Mesenchymal stem cell (in vitro differentiated cells and primary cell): ENCODE results near the gene AFAP1.

Experiments used
- DNase-seq: peaks from one replicate; pipeline ENCODE4 v3.0.0-alpha.2; 2013
- H2AFZ ChIP-seq: one replicate; pipeline ENCODE4 v1.6.1; 2013; ENCODE audit warnings: low read depth, mild to moderate bottlenecking, control low read depth, inconsistent platforms, low read length, moderate library complexity
- H2AK5ac ChIP-seq: 2 replicates; pipeline ENCODE4 v1.6.1; 2013; ENCODE audit warnings: low read length, moderate library complexity, mild to moderate bottlenecking, inconsistent platforms; ENCODE audit not compliant: severe bottlenecking
- H2BK120ac ChIP-seq: one replicate; pipeline ENCODE4 v1.6.1; 2013; ENCODE audit warnings: low read depth, mild to moderate bottlenecking, inconsistent platforms, low read length, moderate library complexity
- H2BK12ac ChIP-seq, 2 experiments: one replicate each; pipeline ENCODE4 v1.6.1; 2013; ENCODE audit warnings: inconsistent platforms in 2 of 2, low read length in 2 of 2, mild to moderate bottlenecking in 2 of 2, moderate library complexity in 2 of 2, control low read depth in 1 of 2
- H2BK15ac ChIP-seq: one replicate; pipeline ENCODE4 v1.6.1; 2013; ENCODE audit warnings: mild to moderate bottlenecking, low read depth, inconsistent platforms; ENCODE audit not compliant: poor library complexity, severe bottlenecking
- H2BK5ac ChIP-seq: 2 replicates; pipeline ENCODE4 v1.6.1; 2013; ENCODE audit warnings: low read depth, mild to moderate bottlenecking, low read length, control low read depth, inconsistent platforms; ENCODE audit not compliant: poor library complexity, severe bottlenecking
- H3K14ac ChIP-seq, 2 experiments: one replicate each; pipeline ENCODE4 v1.6.1; 2013; ENCODE audit warnings: inconsistent platforms in 2 of 2, low read length in 2 of 2, control low read depth in 1 of 2, mild to moderate bottlenecking in 1 of 2, moderate library complexity in 1 of 2
- H3K18ac ChIP-seq, 2 experiments: one replicate each; pipeline ENCODE4 v1.6.1; 2013; ENCODE audit warnings: inconsistent platforms in 2 of 2, low read length in 2 of 2, control low read depth in 1 of 2, low read depth in 1 of 2, mild to moderate bottlenecking in 1 of 2
- H3K23ac ChIP-seq, 2 experiments: one replicate each; pipeline ENCODE4 v1.6.1; 2013; ENCODE audit warnings: inconsistent platforms in 2 of 2, low read length in 2 of 2, mild to moderate bottlenecking in 2 of 2, moderate library complexity in 2 of 2, control low read depth in 1 of 2
- H3K27ac ChIP-seq: 2 replicates; pipeline ENCODE4 v1.5.1; 2013; ENCODE audit warnings: mild to moderate bottlenecking, moderate library complexity, low read length, control low read depth, inconsistent platforms; ENCODE audit not compliant: poor library complexity, severe bottlenecking
- H3K27me3 ChIP-seq, 2 experiments: 2 replicates each; pipeline versions ENCODE4 v1.6.1 to v1.7.0; 2013; ENCODE audit warnings: low read length in 2 of 2, mild to moderate bottlenecking in 2 of 2, moderate library complexity in 2 of 2, control low read depth in 1 of 2, inconsistent platforms in 1 of 2; ENCODE audit not compliant: control insufficient read depth in 1 of 2, insufficient read depth in 1 of 2
- H3K36me3 ChIP-seq, 2 experiments: 2 replicates each; pipeline versions ENCODE4 v1.6.1 to v1.7.0; 2013; ENCODE audit warnings: low read length in 2 of 2, control low read depth in 1 of 2, inconsistent platforms in 1 of 2, low read depth in 1 of 2, mild to moderate bottlenecking in 1 of 2; ENCODE audit not compliant: insufficient read depth in 2 of 2, control insufficient read depth in 1 of 2
- H3K4ac ChIP-seq, 2 experiments: one replicate each; pipeline ENCODE4 v1.6.1; 2013; ENCODE audit warnings: inconsistent platforms in 2 of 2, low read length in 2 of 2, mild to moderate bottlenecking in 2 of 2, moderate library complexity in 2 of 2, control low read depth in 1 of 2, low read depth in 1 of 2
- H3K4me1 ChIP-seq: 2 replicates; pipeline ENCODE4 v1.6.1; 2013; ENCODE audit warnings: low read depth, low read length, control low read depth; ENCODE audit not compliant: control insufficient read depth, insufficient read depth
- H3K4me2 ChIP-seq: 2 replicates; pipeline ENCODE4 v1.6.1; 2013; ENCODE audit warnings: low read length, mild to moderate bottlenecking, inconsistent platforms; ENCODE audit not compliant: poor library complexity, severe bottlenecking
- H3K4me3 ChIP-seq, 2 experiments: 2 replicates each; pipeline versions ENCODE4 v1.5.1 to v1.7.0; 2013; ENCODE audit warnings: low read length in 2 of 2, mild to moderate bottlenecking in 2 of 2, control low read depth in 1 of 2, low read depth in 1 of 2; ENCODE audit not compliant: insufficient read depth in 1 of 2
- H3K79me1 ChIP-seq: replicated peaks from 2 replicates; pipeline ENCODE4 v1.6.1; 2013; ENCODE audit warnings: mild to moderate bottlenecking, control low read depth, low read length, inconsistent platforms; ENCODE audit not compliant: poor library complexity, severe bottlenecking
- H3K9ac ChIP-seq: 2 replicates; pipeline ENCODE4 v1.7.0; 2013; ENCODE audit warnings: mild to moderate bottlenecking, low read length, moderate library complexity
- H3K9me3 ChIP-seq: 2 replicates; pipeline ENCODE4 v1.7.0; 2013; ENCODE audit warnings: mild to moderate bottlenecking, low read length; ENCODE audit not compliant: control insufficient read depth
- H4K8ac ChIP-seq: one replicate; pipeline ENCODE4 v1.6.1; 2013; ENCODE audit warnings: inconsistent platforms, mild to moderate bottlenecking, low read length, moderate library complexity
- H4K91ac ChIP-seq: one replicate; pipeline ENCODE4 v1.6.1; 2013; ENCODE audit warnings: mild to moderate bottlenecking, low read length, inconsistent platforms
- WGBS: methylation state at CpG from one replicate; pipeline ENCODE4 v1.1.7; 2013; ENCODE audit warnings: mixed read lengths; 5-methylcytosine and 5-hydroxymethylcytosine counted together

Gene AFAP1

DNA sequence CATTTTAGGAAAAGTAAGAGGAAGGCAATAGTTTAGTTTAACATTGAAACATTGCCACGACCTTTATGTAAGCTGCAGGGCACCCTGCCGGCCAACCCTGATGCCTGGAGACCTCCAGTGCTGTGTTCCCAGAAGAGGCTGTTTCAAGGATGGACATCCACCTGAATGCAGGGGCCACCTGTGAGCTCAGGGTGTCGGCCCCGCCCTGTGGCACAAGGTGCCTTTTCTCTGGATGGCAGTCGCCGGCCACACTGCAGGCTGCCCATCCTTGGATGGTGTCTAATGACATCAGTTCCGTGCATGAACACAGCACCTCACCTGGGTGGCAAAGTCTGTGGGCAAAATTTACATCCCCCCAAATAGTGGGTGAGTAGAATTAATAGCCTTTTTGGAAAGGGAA lies 180.0 kb downstream of the AFAP1 start:
- no peak for DNase-seq
- WGBS = 98% methylated on average over 7 of the region's 7 CpGs

DNA sequence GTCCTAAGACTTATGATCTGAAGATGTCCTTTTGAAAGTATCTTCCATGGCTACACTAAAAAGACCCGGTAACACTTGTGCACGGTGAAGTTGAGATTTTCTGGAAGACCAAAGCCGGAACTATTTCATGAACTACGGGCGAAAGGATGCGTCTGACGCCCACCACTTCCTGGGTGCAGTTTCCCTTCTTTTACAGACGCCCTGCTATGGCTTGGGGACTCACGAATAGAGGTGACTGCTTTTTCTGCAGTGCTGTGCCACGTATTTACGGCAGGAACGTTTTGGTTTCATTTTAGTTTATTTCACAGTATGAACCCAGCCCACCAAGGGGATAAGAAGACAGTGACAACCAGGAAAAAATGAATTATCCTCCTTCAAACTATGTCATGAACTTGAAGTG lies 180.4 kb downstream of the AFAP1 start:
- peaks cover 30% of the 10 kb centered on the region for H3K79me1 ChIP-seq
- H3K4me2 ChIP-seq = no peak overlapping the region
- no peak overlapping the region for H2BK120ac ChIP-seq
- 96% methylated on average over 12 of the region's 12 CpGs for WGBS
- no peak overlapping the region for H2BK15ac ChIP-seq
- H2BK5ac ChIP-seq = no peak overlapping the region
- no peak overlapping the region for H2AK5ac ChIP-seq
- peaks cover 19% of the 10 kb centered on the region for H3K4me1 ChIP-seq
- no peak overlapping the region for H2AFZ ChIP-seq
- peaks cover 57 to 79% of the 10 kb centered on the region in 2 experiments for H3K36me3 ChIP-seq
- H3K18ac ChIP-seq = no peak overlapping the region
- H3K23ac ChIP-seq = no peak overlapping the region
- H4K91ac ChIP-seq = no peak overlapping the region
- DNase-seq = no peak
- no peak overlapping the region for H4K8ac ChIP-seq
- no peak overlapping the region for H3K4ac ChIP-seq
- no peak overlapping the region for H3K27ac ChIP-seq
- H3K9ac ChIP-seq = no peak overlapping the region
- H2BK12ac ChIP-seq = no peak overlapping the region
- no peaks in the 10 kb centered on the region for H3K9me3 ChIP-seq
- no peaks in the 10 kb centered on the region for H3K27me3 ChIP-seq
- no peak overlapping the region for H3K4me3 ChIP-seq
- H3K14ac ChIP-seq = no peak overlapping the region

More for the DNA sequence above, 180.0 kb downstream of the AFAP1 start:
- Histone ChIP-seq H2BK120ac (no peak overlapping the region), H3K23ac (no peak overlapping the region), H2BK12ac (no peak overlapping the region), H3K4me2 (no peak overlapping the region), H3K18ac (no peak overlapping the region), H3K9me3 (no peaks in the 10 kb centered on the region), H3K4me3 (no peak overlapping the region), H3K14ac (no peak overlapping the region), H3K4ac (no peak overlapping the region), H2BK15ac (no peak overlapping the region), H2AFZ (no peak overlapping the region), H3K27ac (no peak overlapping the region), H2AK5ac (no peak overlapping the region), H2BK5ac (no peak overlapping the region), H3K36me3 (peaks cover 61 to 78% of the 10 kb centered on the region in 2 experiments), H3K27me3 (no peaks in the 10 kb centered on the region), H4K91ac (no peak overlapping the region), H3K9ac (no peak overlapping the region), H3K4me1 (peaks cover 21% of the 10 kb centered on the region), H3K79me1 (peaks cover 32% of the 10 kb centered on the region), H4K8ac (no peak overlapping the region)

DNA sequence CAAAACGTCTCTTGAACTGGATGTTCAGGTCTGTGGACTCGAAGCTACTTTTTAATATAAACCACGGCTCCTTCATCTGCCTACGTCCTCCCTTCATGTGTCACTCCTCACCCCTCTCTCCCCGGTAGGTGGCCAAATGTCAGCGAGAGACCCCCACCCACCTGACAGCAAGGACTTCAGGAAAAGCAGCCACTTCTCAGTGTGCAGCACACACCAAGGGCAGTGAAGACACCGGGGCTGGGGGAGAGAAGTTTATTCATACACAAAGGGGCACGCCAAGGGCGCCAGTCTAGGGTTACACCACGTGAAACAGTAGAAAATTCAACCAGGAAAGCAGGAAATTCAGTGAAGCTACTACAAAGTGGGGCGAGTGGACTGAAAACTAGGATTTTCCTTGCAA lies 181.2 kb downstream of the AFAP1 start:
- peaks cover 50 to 79% of the 10 kb centered on the region in 2 experiments for H3K36me3 ChIP-seq
- no peak overlapping the region for H4K8ac ChIP-seq
- peaks cover 30% of the 10 kb centered on the region for H3K79me1 ChIP-seq
- no peak overlapping the region for H4K91ac ChIP-seq
- H3K27ac ChIP-seq = no peak overlapping the region
- 96% methylated on average over 10 of the region's 11 CpGs for WGBS
- no peak overlapping the region for H2BK5ac ChIP-seq
- no peak overlapping the region for H3K23ac ChIP-seq
- H3K4me3 ChIP-seq = no peak overlapping the region
- no peak overlapping the region for H3K4ac ChIP-seq
- H3K4me2 ChIP-seq = no peak overlapping the region
- H2BK15ac ChIP-seq = no peak overlapping the region
- DNase-seq = no peak
- H3K4me1 ChIP-seq = peaks cover 13% of the 10 kb centered on the region
- no peak overlapping the region for H3K18ac ChIP-seq
- H2BK12ac ChIP-seq = no peak overlapping the region
- H2AK5ac ChIP-seq = no peak overlapping the region
- no peaks in the 10 kb centered on the region for H3K9me3 ChIP-seq
- H3K27me3 ChIP-seq = no peaks in the 10 kb centered on the region
- no peak overlapping the region for H3K9ac ChIP-seq
- H2AFZ ChIP-seq = no peak overlapping the region
- H2BK120ac ChIP-seq = no peak overlapping the region
- H3K14ac ChIP-seq = no peak overlapping the region

DNA sequence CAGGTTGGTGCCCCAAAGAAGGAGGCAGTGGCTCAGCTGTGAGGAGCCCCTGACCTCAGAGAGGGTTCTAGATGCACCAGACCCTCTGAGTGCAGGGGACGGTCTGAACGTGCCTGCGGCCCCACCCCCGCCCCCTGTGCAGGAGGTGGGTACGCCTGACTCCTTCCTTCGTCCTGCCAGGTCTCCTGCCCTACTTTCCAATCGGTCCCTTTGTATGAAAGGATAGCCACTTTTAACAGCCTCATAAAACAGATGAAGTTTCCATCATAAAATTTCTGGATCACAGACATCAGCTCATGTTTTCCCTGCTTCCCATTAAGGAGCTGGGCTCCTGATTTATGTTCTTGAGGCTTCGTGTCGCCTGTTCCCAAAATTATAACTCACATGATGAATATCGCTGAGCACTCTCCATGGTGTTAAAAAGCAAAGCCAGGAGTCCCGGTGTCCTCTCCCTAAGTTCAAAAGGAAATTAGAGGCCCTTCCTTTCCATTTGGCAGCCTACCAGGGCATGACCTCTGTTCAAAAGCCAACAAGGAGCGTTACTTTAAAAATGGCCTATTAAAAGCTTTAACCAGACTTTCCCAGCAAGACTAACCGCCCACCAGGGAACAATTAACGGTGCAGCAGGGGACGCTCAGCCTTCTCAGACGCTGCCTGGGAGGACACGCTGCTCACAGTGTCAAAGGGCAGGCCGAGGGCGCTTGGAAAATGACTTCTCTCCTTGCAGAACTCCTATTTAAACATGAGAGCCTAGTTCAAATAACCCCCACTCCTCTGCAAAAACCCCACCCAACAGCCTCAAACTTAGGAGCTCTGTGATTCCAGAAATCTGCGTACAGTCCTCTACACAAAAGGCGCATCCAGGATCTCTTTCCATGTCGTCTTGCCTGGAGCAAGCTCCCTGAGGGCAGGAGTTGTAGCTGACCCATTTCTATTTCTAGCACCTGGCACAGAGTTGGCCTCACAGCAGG lies 181.9 kb downstream of the AFAP1 start:
- 55% methylated on average over 22 of the region's 22 CpGs for WGBS
- Histone ChIP-seq H3K36me3 (peaks cover 43 to 76% of the 10 kb centered on the region in 2 experiments), H3K27me3 (no peaks in the 10 kb centered on the region), H2AFZ (no peak overlapping the region), H2BK12ac (no peak overlapping the region), H3K9me3 (no peaks in the 10 kb centered on the region), H3K27ac (no peak overlapping the region), H4K8ac (no peak overlapping the region), H4K91ac (no peak overlapping the region), H2BK120ac (no peak overlapping the region), H2BK15ac (no peak overlapping the region), H3K14ac (no peak overlapping the region), H3K4me2 (no peak overlapping the region), H3K4me1 (peaks cover 12% of the 10 kb centered on the region), H3K4ac (no peak overlapping the region), H2AK5ac (no peak overlapping the region), H3K79me1 (peaks cover 27% of the 10 kb centered on the region), H2BK5ac (no peak overlapping the region), H3K4me3 (no peak overlapping the region), H3K23ac (no peak overlapping the region), H3K18ac (no peak overlapping the region), H3K9ac (no peak overlapping the region)
- DNase-seq = no peak
